GM13976 (cell line): ENCODE measurements around the gene MDP1.

Source experiments
- DNase-seq: peaks from one replicate; pipeline ENCODE4 v3.0.0; 2012; ENCODE audit warnings: low spot score
- CTCF ChIP-seq: IDR thresholded peaks from 2 replicates; pipeline ENCODE4 v1.5.1; 2012; ENCODE audit warnings: borderline replicate concordance, mild to moderate bottlenecking; ENCODE audit not compliant: insufficient read depth; ENCODE audit errors: extremely low read depth, missing control alignments, control extremely low read depth
- in situ Hi-C: fragments of 300-500 bp; cut with MboI; formaldehyde crosslinking; loops from one replicate; pipeline ENCODE4 v1.12.0; 2022; ENCODE audit warnings: low sequenced_read_pairs, mixed read lengths, inconsistent platforms; ENCODE audit not compliant: unreplicated experiment

The MDP1 gene

GRCh38 chr14:24178399-24179178 is 37.3 kb downstream of the MDP1 start:
- no peak for DNase-seq
- in situ Hi-C loops: no loop called here
- TF ChIP-seq CTCF: no peak

GRCh38 chr14:24177891-24178290 is 38.0 kb downstream of the MDP1 start:
- DNase-seq: no peak
- in situ Hi-C loops: no loop called here
- TF ChIP-seq CTCF: no peak

- DNase-seq: no peak
- in situ Hi-C loops: no loop called here
- TF ChIP-seq CTCF: no peak
These were observed 38.6 kb downstream of the MDP1 start for GRCh38 chr14:24177041-24177825.

- DNase-seq: no peak
- in situ Hi-C loops: no loop called here
- no peak for TF ChIP-seq CTCF
These were observed 39.3 kb downstream of the MDP1 start for GRCh38 chr14:24176599-24176998.

GRCh38 chr14:24172871-24173281 is 43.0 kb downstream of the MDP1 start:
- no peak for DNase-seq
- in situ Hi-C loops: no loop called here
- TF ChIP-seq CTCF: no peak

- DNase-seq: no peak
- in situ Hi-C loops: no loop called here
- no peak for TF ChIP-seq CTCF
These were observed 43.5 kb downstream of the MDP1 start for GRCh38 chr14:24172261-24172860.
